Activated effector memory CD4-positive, alpha-beta T cell treated with anti-CD3 and anti-CD28 coated beads, Interleukin-2, amount 50 U/mL, for 16 hours (primary cell): ENCODE results near the gene VAV2.
A peak's percentile ranks its signal among the peaks of the same experiment; 100 is the strongest.

ENCODE experiments used
- DNase-seq: peaks from one replicate; pipeline ENCODE4 v3.0.0-alpha.2; 2020

The VAV2 gene

DNA sequence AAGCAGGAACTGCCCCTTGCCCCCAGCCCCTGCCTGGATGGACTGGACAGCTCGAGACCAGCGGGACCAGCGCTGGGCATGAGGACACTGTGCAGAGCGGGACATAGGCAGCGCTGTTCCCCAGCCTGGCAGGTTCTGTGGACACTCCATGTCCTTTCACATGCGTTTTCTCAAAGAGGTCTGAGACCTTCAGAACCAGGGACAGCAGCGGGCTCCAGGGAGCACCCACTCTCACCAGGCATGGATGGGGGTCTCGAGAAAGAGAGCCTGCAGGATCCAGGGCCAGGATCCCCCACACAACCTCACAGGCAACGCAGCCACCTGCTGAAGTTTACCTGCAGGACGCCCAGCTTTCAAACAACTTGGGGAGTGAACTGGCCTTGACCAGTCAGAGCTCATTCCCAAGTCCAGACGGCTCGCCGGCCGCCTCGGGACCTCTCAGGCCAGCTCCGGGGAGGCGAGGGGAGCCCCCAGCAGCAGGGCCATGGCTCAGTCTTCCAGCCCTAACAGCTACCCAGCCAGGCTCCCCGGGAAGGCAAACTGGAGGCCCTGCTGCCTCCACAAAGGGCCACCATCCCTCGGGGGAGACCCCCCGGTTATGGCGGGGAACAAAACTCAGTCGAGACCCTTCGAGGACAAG, 181.4 kb downstream of the VAV2 start:
- DNase-seq: no peak

GRCh38 chr9:133809335-133809734, 182.8 kb downstream of the VAV2 start:
- no peak for DNase-seq

- no peak for DNase-seq
These were observed 184.3 kb downstream of the VAV2 start for GRCh38 chr9:133807818-133808217.

GRCh38 chr9:133807037-133807436, 185.1 kb downstream of the VAV2 start:
- DNase-seq: no peak

DNA sequence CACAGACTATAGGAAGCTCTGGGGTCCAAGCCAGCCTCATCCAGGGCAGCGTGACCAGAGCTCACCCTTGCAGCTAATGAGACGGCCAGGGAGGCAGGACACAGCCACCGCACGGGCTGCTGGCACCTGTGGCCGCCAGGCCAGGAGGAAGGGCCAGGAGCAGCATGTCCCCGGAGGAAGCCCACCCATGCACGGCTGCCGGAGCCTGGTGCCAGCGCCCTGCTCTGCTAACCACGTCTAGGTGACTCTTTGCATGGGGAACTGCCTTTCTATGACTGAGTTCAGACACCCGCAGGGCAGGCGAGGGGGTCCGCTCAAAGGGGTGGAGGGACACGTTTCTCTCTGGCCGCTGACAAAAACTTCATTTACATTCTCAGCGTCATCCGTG, 185.5 kb downstream of the VAV2 start:
- no peak for DNase-seq

DNA sequence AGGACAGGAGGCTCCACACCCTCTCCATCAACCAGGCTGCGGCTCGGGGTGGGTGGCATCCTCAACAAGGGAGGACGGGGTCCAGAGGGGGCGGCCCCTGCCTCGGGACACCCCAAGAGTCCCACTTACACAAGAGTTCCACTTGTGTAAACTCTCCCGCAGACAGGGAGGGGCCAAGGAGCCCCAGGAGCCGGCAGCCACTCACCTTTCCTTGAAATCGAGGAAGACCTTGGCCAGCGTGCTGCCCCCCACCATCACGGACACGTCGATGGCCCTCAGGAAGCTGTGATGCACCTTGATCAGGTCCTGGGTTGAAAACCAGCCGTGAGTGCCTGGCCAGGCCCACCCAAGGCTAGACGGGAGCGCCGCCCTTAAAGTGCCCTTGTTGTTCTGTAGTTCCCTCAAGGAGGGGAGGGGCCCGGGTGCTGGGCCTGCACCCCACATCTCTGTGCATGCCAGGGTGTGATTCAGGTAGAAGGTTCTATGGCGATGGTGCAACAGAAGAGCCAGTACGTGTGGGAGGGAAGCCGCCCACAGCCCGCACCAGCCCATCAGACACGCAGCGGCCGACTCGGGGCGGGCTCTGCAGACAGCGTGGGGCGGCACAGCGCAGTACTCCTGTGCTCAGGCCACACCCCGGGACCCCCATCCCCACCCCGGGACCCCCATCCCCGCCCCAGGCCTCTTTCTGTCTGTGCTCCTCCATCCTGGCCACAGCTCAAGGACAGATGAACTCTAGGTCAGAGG, 186.1 kb downstream of the VAV2 start:
- DNase-seq: no peak

DNA sequence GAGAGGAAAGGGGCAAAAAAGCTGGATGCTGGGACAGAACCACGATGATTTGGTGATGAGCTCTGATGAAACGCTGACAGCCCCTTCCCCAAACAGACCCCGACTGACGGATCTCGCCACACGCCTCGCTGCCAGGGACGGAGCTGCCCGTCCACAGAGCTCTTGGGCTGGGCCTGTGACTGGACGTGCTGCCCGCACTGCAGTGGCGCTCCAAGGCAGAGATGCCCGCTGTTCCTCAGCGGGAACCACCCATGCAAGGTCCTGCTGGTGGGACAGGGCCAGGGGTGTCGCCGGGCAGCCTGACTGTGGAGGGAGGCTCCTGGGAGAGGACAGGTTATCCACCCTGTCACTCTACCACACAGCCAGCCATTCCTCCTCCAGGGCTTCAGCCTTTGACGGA, 187.9 kb downstream of the VAV2 start:
- DNase-seq: no peak

GRCh38 chr9:133803745-133804144, 188.4 kb downstream of the VAV2 start:
- no peak for DNase-seq

DNA sequence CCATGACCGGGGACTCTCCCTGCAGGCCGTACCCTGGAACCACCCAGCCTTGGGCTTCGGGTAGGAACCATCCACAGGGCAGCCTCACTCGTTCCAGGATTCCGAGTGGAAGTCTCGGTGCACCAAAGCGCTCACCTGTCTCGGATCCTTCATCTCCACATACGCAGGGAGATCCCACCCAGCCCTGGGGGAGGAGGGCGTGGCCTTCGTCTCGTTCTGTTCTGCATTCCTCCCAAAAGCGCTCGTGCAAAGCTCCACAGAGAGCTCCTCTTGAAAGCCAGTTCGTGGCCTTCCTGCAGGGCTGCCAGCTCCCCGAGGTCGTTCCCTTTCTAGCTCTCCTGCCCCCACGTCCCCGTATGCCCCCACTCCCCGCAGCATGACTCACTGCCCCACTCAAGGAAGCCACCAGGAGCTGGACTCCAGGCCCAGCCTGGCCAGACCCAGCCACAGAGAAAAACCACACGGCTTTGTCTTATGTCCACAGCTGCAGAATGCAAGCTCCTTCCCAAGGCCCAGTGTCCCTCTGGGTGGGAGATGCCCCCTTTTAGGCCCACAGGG, 189.0 kb downstream of the VAV2 start:
- no peak for DNase-seq

DNA sequence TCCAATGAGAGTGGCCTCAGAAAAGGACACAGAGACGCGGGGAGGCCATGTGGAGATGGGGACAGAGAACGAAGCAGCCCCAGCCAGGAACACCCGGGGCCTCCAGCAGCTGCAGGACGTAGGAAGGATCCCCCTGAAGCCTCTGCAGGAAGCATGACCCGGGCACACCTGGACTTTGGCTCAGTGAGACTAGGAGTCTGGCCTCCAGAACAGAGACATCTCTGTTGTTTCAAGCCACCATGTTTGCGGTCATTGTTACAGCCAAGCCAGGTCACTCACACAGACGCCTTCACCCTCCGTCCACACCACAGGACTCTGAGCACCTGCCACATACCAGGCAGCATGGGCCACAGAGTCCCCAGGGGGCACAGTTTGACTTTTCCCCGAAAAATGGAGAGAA, 190.4 kb downstream of the VAV2 start:
- no peak for DNase-seq

GRCh38 chr9:133800266-133800665, 191.9 kb downstream of the VAV2 start:
- no peak for DNase-seq

DNA sequence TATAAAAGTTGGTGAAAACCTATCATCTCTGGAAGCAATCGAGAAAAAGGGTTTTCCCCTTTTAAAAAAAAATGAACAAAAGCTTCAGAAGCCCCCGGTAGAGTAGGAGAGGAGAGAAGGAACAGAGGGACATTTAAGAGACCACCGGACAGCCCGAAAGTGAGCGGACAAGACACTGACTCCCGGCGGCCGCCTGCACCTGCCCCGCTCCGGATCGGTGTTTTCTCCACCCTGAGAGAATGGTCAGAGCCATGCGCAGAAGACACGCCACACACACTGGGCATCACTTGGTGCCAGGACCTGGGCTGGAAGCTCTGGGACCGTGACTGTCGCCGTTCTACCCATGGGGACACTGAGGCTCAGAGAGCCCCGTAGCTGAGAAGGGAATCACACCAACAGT, 192.4 kb downstream of the VAV2 start:
- DNase-seq: no peak

- no peak for DNase-seq
These were observed 193.0 kb downstream of the VAV2 start for GRCh38 chr9:133799106-133799505.

DNA sequence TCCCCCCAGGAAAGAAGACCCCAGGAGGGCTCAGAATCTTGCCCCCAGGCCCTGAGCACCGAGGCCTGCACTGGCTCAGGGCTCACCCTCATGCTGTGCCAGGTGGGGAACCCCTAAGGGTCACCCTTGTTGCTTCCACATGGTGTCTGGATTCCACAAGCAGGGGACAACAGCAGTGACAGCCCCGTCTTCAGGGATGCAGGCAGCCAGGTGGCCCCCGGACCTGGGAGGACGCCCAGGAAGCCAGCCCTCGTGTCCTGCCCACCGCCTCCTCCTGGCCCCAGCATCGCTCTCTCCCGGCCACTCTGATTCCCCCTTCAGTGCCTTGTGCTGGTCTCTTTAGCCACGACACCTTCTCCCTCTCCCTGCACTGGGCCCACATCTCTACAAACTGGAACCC, 194.0 kb downstream of the VAV2 start:
- no peak for DNase-seq

DNA sequence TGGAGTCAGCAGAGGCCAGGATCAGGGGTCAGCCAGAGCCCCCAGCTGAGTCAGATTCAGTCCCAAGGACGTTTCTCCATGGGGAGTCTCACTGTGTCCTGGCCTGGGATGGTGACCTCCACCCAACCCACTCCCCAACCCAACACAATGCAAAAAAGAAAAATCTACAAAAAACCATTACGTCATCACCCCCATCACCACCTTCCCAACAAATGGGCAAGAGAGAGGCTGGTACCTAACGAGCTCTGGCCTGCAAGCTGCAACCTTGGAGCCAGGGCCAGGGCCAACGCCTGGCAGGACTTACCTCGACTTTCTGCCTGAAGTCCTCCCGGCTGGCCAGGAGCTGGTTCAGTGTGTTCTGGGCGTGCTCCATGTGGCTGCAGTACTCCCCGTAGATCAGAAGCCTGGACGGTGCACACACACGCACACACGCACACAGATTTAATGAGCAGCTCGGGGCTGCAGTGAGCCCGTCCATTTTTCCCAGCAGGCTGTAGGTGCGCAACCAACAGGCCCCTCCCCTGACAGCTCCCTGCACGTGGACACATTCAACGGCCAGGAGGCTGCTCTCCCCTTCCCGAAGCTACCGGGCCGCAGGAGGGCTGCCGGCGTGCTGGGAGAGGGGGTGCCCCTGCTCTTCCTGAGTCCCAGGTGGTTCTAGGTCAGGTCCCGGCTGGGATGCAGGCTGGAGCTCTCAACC, 194.6 kb downstream of the VAV2 start:
- DNase-seq: no peak

DNA sequence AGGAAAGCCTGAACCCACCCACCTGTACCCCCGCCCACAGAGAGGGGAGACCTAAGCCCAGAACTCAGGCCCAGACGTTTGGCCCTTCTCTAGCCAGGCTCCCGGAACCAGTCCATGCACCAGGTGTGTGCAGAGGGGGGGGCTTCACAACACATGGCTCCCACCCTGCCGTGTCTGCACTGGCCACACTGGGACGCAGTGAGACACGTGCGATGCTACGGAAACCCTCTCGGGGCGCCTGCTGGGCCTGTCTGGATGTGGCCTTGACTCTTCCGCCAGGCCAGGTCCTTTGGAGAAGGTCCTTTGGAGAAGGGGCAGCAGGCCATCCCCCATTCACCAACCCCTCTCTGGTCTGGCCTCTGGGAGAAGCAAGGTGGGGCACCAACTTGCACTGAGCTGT, 195.6 kb downstream of the VAV2 start:
- DNase-seq: no peak

- no peak for DNase-seq
These were observed 197.1 kb downstream of the VAV2 start for GRCh38 chr9:133795049-133795448.

DNA sequence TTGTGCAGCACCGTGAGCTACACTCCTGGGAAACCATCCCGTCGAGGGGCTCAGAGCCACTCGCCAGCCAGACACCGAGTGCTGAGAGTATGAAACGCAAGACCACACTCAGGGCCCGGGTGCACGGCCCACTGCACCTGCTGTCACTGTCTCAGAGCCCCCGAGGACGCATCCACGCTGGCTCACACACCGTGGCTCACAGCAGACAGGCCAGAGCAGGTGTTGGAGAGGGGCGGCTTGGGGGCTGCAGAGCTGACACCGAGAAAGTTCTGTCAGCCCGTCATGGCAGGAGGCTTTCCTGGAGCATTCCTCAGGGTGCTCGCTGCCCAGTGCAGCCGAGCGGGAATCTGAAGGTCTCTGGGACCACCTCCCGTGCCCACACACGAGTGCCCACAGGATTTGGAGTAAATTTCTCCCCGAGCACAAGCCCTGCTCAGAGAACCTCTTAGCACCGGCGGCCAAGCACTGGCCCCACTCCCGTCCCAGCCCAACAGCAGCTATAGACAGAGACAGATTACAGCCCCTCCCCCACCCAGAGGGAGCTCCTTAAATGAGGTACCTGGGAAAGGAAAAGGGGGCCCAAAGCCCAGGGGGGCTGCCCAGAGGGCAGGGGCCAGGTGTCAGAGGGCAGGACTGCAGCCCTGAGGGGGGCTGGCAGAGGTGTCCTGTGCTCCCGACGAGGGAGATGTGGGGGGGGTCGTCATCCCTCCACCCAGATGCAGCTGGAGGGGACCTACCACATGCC, 197.9 kb downstream of the VAV2 start:
- no peak for DNase-seq

DNA sequence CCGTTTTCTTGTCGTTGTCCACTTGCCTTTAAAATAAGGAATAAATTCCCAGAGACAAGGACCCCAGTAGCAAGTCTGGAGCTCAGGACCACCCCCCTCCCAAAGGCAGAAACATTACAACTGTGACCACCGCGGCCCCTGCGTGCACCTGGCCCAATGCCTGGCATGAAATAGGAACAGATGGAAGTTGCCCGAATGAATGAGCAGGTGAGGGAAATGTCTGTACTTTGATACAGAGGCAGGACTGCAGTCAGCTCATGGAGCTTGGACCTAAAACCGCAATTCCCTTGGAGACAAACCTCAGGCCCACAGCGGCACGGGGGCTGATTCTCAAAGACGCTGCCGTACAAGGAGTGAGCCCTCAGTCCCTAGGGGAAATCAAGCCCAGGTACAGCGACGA, 198.7 kb downstream of the VAV2 start:
- no peak for DNase-seq

DNA sequence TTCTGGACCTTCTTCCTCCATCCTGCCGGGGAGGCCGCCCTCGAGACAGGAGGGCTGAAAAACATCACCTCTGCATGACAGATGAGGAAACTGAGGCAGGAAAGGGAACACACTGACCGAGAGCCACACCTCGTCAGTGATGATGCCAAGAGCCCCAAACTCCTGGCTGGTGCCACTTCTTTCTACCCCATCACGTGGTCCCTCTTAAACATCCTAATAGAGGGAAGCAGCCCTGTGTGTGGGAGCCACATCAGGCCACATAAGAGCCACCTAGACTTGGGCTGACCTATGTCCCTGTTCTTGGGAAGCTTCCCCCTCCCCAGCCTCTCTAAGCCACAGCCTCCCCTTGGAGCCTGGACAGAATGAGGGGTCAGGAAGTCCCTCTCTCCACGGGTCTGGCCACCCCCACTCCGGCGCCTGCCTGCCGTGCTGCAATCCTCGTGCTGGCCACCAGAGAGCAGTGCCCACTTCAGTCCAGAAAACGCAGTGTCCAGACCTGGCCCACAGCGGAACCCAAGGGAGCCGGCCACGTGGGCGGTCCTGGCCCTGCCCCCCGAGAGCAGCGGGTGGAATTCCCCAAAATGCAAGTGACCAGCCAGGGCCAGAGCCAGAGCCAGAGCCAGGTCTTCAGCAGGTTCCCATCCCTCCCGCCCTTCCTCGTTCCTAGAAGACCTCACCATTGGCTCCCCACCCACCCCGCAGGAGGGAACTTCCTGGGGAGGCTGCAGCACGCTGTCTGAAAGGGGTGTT, 199.2 kb downstream of the VAV2 start:
- peak; percentile 81 for DNase-seq

DNA sequence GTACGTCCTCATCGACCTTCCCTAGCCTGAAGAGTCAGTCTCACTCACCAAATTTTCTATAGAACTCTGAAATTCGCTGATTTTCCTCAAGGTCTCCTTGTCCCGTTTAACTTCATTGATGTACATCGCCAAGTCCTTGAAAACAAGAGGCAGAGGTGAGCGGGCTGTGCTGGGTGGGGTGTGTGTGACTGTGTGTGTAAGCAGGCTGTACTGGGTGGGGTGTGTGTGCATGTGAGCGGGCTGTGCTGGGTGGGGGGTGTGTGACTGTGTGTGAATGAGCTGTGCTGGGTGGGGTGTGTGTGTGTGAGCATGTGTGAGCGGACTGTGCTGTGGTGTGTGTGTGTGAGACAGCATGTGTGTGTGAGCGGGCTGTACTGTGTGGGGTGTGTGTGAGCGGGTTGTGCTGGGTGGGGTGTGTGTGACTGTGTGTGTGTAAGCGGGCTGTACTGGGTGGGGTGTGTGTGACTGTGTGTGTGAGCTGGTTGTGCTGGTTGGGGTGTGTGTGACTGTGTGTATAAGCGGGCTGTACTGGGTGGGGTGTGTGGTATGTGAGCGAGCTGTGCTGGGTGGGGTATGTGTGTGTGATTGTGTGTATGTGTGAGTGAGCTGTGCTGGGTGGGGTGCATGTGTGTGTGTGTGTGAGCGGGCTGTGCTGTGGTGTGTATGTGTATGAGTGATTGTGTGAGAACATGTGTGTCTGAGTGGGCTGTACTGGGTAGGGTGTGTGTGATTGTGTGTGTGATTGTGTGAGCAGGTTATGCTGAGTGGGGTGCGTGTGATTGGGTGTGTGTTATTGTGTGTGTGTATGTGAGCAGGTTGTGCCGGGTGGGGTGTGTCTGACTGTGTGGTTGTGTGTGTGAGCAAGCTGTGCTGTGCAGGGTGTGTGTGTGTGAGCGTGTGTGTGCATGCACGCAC, 200.1 kb downstream of the VAV2 start:
- DNase-seq: no peak
